ENCODE data around the gene TSPAN33.
"Not testable (repeated sequence)": the region's sequence is repeated elsewhere in the genome, so short reads cannot be mapped to it uniquely, and the experiment has no call there.

Gene TSPAN33

DNA sequence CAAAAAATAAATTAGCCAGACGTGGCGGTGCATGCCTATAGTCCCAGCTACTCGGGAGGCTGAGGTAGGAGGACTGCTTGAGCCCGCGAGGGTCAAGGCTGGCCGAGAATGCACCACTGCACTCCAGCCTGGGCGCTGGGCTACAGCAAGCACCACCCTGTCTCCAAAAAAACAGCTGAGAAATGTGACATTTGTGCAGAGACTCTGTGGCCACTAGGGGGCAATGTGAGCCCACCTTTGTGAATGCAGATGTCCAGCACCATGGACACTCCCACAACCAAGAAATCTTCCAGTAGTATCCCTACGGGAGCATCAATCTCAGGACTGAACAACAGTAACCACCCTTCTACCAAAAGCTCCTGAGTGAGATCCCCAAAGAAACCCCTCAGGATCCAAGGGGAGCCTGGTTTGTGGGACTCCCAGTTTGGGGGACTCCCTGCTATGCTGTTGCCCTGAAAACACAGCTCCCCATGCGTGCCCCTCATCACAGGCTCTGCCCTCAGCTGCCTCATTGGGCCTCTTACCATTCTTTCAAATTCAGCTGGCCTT is 74.1 kb downstream of the TSPAN33 start:
- H3K9me3 Mint-ChIP-seq = peaks cover 28% of the 10 kb centered on the region
- H3K27ac Mint-ChIP-seq = no peak overlapping the region
- H3K4me3 Mint-ChIP-seq = no peak overlapping the region
- DNase-seq = peak; percentile 87
- H3K36me3 Mint-ChIP-seq (ENCODE audit: low read depth) = peaks cover 29% of the 10 kb centered on the region
- no peaks in the 10 kb centered on the region for H3K27me3 Mint-ChIP-seq (ENCODE audit: low read depth, poor library complexity)
- peaks cover 4% of the 10 kb centered on the region for H3K4me1 Mint-ChIP-seq
- TF ChIP-seq, protein P1, sequence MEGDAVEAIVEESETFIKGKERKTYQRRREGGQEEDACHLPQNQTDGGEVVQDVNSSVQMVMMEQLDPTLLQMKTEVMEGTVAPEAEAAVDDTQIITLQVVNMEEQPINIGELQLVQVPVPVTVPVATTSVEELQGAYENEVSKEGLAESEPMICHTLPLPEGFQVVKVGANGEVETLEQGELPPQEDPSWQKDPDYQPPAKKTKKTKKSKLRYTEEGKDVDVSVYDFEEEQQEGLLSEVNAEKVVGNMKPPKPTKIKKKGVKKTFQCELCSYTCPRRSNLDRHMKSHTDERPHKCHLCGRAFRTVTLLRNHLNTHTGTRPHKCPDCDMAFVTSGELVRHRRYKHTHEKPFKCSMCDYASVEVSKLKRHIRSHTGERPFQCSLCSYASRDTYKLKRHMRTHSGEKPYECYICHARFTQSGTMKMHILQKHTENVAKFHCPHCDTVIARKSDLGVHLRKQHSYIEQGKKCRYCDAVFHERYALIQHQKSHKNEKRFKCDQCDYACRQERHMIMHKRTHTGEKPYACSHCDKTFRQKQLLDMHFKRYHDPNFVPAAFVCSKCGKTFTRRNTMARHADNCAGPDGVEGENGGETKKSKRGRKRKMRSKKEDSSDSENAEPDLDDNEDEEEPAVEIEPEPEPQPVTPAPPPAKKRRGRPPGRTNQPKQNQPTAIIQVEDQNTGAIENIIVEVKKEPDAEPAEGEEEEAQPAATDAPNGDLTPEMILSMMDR (IDR thresholded peaks at IDR 0.05) = peak; percentile 90

DNA sequence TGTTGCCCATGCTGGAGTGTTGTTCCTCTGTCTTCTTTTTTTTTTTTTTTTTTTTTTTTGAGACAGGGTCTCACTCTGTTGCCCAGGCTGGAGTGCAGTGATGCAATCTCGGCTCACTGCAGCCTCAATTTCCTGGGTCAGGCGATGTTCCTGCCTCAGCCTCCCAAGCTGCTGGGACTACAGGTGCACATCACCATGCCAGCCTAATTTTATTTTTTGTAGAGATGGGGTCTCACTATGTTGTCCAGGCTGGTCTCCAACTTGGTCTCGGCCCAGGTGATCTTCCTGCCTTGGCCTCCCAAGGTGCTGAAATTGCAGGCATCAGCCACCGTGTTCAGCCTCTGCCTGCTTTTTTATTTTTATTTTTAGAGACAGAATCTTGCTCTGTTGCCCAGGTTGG is 74.7 kb downstream of the TSPAN33 start:
- peaks cover 23% of the 10 kb centered on the region for H3K36me3 Mint-ChIP-seq (ENCODE audit: low read depth)
- DNase-seq; H3K27me3 Mint-ChIP-seq (ENCODE audit: low read depth, poor library complexity); H3K4me3 Mint-ChIP-seq; H3K4me1 Mint-ChIP-seq; H3K27ac Mint-ChIP-seq: not testable (repeated sequence)
- peaks cover 25% of the 10 kb centered on the region for H3K9me3 Mint-ChIP-seq
